Astrocyte (in vitro differentiated cells and primary cell): Measurements from ENCODE around the gene HSD17B12. TPM values are rescaled to one million over a fixed set of nuclear protein-coding genes. Genes with fewer than 3 reads are reported as not detected.

Experiments
- DNase-seq: peaks from one replicate; pipeline ENCODE4 v3.0.0-alpha.2; 2010; ENCODE audit warnings: low read depth
- FAIRE-seq: peaks from 2 replicates; lab custom pipeline; 2011; peaks lifted over from hg19 to GRCh38; lab: Jason Lieb, UNC
- H2AFZ ChIP-seq: 2 replicates; pipeline ENCODE4 v1.6.0; 2012; ENCODE audit warnings: low read depth, low read length, inconsistent platforms
- H3K27ac ChIP-seq: 2 replicates; pipeline ENCODE4 v1.5.1; 2011; ENCODE audit warnings: low read depth, low read length, inconsistent platforms
- H3K27me3 ChIP-seq: 2 replicates; pipeline ENCODE4 v1.6.0; 2011; ENCODE audit warnings: low read length, inconsistent platforms; ENCODE audit not compliant: insufficient read depth
- H3K36me3 ChIP-seq: 2 replicates; pipeline ENCODE4 v1.5.1; 2011; ENCODE audit warnings: low read length, inconsistent platforms; ENCODE audit not compliant: insufficient read depth
- H3K4me1 ChIP-seq: 2 replicates; pipeline ENCODE4 v1.5.1; 2011; ENCODE audit warnings: low read length, inconsistent platforms; ENCODE audit not compliant: insufficient read depth
- H3K4me2 ChIP-seq: 2 replicates; pipeline ENCODE4 v1.6.0; 2012; ENCODE audit warnings: low read length, inconsistent platforms
- H3K4me3 ChIP-seq: 2 replicates; pipeline ENCODE4 v1.5.1; 2011; ENCODE audit warnings: low read depth, mild to moderate bottlenecking, low read length, inconsistent platforms; ENCODE audit not compliant: insufficient read depth
- H3K79me2 ChIP-seq: 2 replicates; pipeline ENCODE4 v1.6.0; 2012; ENCODE audit warnings: mild to moderate bottlenecking, low read length, inconsistent platforms; ENCODE audit not compliant: insufficient read depth
- H3K9ac ChIP-seq: 2 replicates; pipeline ENCODE4 v1.6.0; 2012; ENCODE audit warnings: mild to moderate bottlenecking, low read length, inconsistent platforms
- H3K9me3 ChIP-seq: 2 replicates; pipeline ENCODE4 v1.5.1; 2012; ENCODE audit warnings: low read depth, mild to moderate bottlenecking, low read length, inconsistent platforms; ENCODE audit not compliant: insufficient read depth
- H4K20me1 ChIP-seq: 2 replicates; pipeline ENCODE4 v1.6.0; 2012; ENCODE audit warnings: low read length, inconsistent platforms; ENCODE audit not compliant: insufficient read depth
- H3K27ac Mint-ChIP-seq: one replicate; pipeline ENCODE4 v1.8.0; 2021; ENCODE audit warnings: mild to moderate bottlenecking, mixed read lengths; ENCODE audit not compliant: unreplicated experiment
- H3K27me3 Mint-ChIP-seq: one replicate; pipeline ENCODE4 v1.8.0; 2021; ENCODE audit warnings: low read depth, mixed read lengths; ENCODE audit not compliant: unreplicated experiment
- H3K36me3 Mint-ChIP-seq: one replicate; pipeline ENCODE4 v1.8.0; 2021; ENCODE audit warnings: low read depth, mixed read lengths; ENCODE audit not compliant: unreplicated experiment
- H3K4me1 Mint-ChIP-seq: one replicate; pipeline ENCODE4 v1.8.0; 2021; ENCODE audit warnings: low read depth, mixed read lengths; ENCODE audit not compliant: unreplicated experiment
- H3K4me3 Mint-ChIP-seq: one replicate; pipeline ENCODE4 v1.8.0; 2021; ENCODE audit warnings: mild to moderate bottlenecking, moderate library complexity, mixed read lengths; ENCODE audit not compliant: unreplicated experiment
- H3K9me3 Mint-ChIP-seq: one replicate; pipeline ENCODE4 v1.8.0; 2021; ENCODE audit warnings: mild to moderate bottlenecking, mixed read lengths; ENCODE audit not compliant: unreplicated experiment
- CTCF ChIP-seq: IDR thresholded peaks from 2 replicates; pipeline ENCODE4 v1.5.1; 2011; ENCODE audit warnings: low read depth, mild to moderate bottlenecking, inconsistent platforms, low read length, moderate library complexity; ENCODE audit not compliant: insufficient read depth
- EZH2 ChIP-seq: IDR thresholded peaks from 2 replicates; pipeline ENCODE4 v1.6.1; 2012; ENCODE audit warnings: mild to moderate bottlenecking, low read length, inconsistent platforms; ENCODE audit not compliant: insufficient read depth
- total RNA-seq: library from RNA; stranded (reverse); gene quantifications from 2 replicates; pipeline ENCODE4 v1.2.1, GENCODE V29; 2021

HSD17B12 gene
- total RNA-seq, 1 donor from 2014 or later = 132 TPM

GRCh38 chr11:43797337-43797736, 116.8 kb downstream of the HSD17B12 start:
- Mint-ChIP-seq H3K27me3 (no peaks in the 10 kb centered on the region), H3K36me3 (peaks cover 9% of the 10 kb centered on the region), H3K9me3 (no peaks in the 10 kb centered on the region), H3K4me1 (peaks cover 7% of the 10 kb centered on the region), H3K27ac (no peak overlapping the region), H3K4me3 (no peak overlapping the region)
- peaks cover 3% of the 10 kb centered on the region for H3K36me3 ChIP-seq
- FAIRE-seq = no peak
- no peak for DNase-seq
- no peaks in the 10 kb centered on the region for H3K27me3 ChIP-seq
- TF ChIP-seq EZH2 = no peak
- TF ChIP-seq CTCF = no peak
- no peaks in the 10 kb centered on the region for H3K79me2 ChIP-seq
- H3K4me1 ChIP-seq = peaks cover 6% of the 10 kb centered on the region
- no peaks in the 10 kb centered on the region for H4K20me1 ChIP-seq
- H3K9me3 ChIP-seq = no peaks in the 10 kb centered on the region
- no peak overlapping the region for H3K4me3 ChIP-seq
- H3K4me2 ChIP-seq = no peak overlapping the region
- H3K9ac ChIP-seq = no peak overlapping the region
- H2AFZ ChIP-seq = no peak overlapping the region
- H3K27ac ChIP-seq = no peak overlapping the region

- FAIRE-seq (no peak), DNase-seq (no peak)
- Mint-ChIP-seq H3K36me3 (peaks cover 9% of the 10 kb centered on the region), H3K27ac (no peak overlapping the region), H3K9me3 (no peaks in the 10 kb centered on the region), H3K27me3 (no peaks in the 10 kb centered on the region), H3K4me3 (no peak overlapping the region), H3K4me1 (peaks cover 7% of the 10 kb centered on the region)
- Histone ChIP-seq H3K9ac (no peak overlapping the region), H3K27me3 (no peaks in the 10 kb centered on the region), H3K4me2 (no peak overlapping the region), H3K36me3 (peaks cover 3% of the 10 kb centered on the region), H3K4me1 (peaks cover 6% of the 10 kb centered on the region), H2AFZ (no peak overlapping the region), H3K79me2 (no peaks in the 10 kb centered on the region), H3K27ac (no peak overlapping the region), H4K20me1 (no peaks in the 10 kb centered on the region), H3K9me3 (no peaks in the 10 kb centered on the region), H3K4me3 (no peak overlapping the region)
- TF ChIP-seq EZH2 = no peak
- TF ChIP-seq CTCF = no peak
Measured at GRCh38 chr11:43797866-43798265, 117.3 kb downstream of the HSD17B12 start.

- no peaks in the 10 kb centered on the region for H3K27me3 ChIP-seq
- no peak for DNase-seq
- H3K9ac ChIP-seq = no peak overlapping the region
- no peaks in the 10 kb centered on the region for H3K79me2 ChIP-seq
- H3K27ac ChIP-seq = no peak overlapping the region
- Mint-ChIP-seq H3K27ac (no peak overlapping the region), H3K27me3 (no peaks in the 10 kb centered on the region), H3K9me3 (peaks cover 3% of the 10 kb centered on the region), H3K4me1 (peaks cover 10% of the 10 kb centered on the region), H3K4me3 (no peak overlapping the region), H3K36me3 (peaks cover 21% of the 10 kb centered on the region)
- H2AFZ ChIP-seq = no peak overlapping the region
- no peak overlapping the region for H3K4me3 ChIP-seq
- H3K4me2 ChIP-seq = no peak overlapping the region
- TF ChIP-seq CTCF (peak; percentile 6), EZH2 (no peak)
- no peaks in the 10 kb centered on the region for H4K20me1 ChIP-seq
- peaks cover 10% of the 10 kb centered on the region for H3K4me1 ChIP-seq
- FAIRE-seq = no peak
- H3K36me3 ChIP-seq = no peaks in the 10 kb centered on the region
- no peaks in the 10 kb centered on the region for H3K9me3 ChIP-seq
Measured at GRCh38 chr11:43802509-43802908, 122.0 kb downstream of the HSD17B12 start.
